Endometrial microvascular endothelial cells (primary cell): ENCODE data around the gene CLDN2. TPM values are rescaled to one million over a fixed set of nuclear protein-coding genes. Genes with fewer than 3 reads are reported as not detected.
"Not testable (repeated sequence)": the region's sequence is repeated elsewhere in the genome, so short reads cannot be mapped to it uniquely, and the experiment has no call there.

ENCODE experiments used
- in situ Hi-C: cut with HindIII; loops from 2 replicates; pipeline ENCODE4 v1.10.0; 2017; ENCODE audit warnings: low sequenced_read_pairs, low pct_unique_long_range_greater_than_20kb; ENCODE audit errors: inconsistent ontology term
- total RNA-seq: library from RNA; depleted of rRNA; stranded (reverse); fragments of >200 nt; gene quantifications from one replicate; pipeline ENCODE4 v1.2.3, GENCODE V29; 2015; ENCODE audit errors: inconsistent ontology term

CLDN2 gene
- total RNA-seq = not detected

DNA sequence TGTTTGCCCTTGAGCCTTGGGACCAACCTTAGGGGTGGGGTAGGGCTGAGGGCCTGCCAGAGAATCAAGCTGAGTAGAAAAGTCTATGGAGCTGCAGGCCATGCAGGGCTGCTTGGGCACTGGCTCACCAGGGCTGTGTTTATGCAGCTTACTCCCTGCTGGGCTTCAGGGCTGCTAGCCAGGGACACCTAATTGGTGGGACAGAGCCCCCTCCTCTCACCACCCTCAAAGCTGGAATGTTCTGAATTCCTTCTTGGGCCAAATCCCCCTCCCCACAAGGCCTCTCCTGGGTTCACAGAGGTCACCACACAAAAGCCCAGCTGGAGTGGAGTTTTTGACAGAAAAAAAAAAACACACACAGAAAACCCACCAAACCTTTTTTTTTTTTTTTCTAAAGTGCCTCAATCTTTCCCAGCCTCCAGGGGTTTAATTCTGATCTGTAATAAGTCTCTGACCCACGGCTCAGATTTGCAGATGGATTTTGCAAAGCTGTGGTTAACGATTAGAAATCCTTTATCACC lies at the start of gene CLDN2:
Gene CLDN2 (plus strand): TSS at position 471 of the 521 bp plus-strand sequence. CDS start 7,827 bp downstream, outside the sequence.
- in situ Hi-C loops = no loop called here

GRCh38 chrX:106872796-106873195 lies 47.4 kb upstream of the CLDN2 start:
- in situ Hi-C loops = not testable (repeated sequence)

DNA sequence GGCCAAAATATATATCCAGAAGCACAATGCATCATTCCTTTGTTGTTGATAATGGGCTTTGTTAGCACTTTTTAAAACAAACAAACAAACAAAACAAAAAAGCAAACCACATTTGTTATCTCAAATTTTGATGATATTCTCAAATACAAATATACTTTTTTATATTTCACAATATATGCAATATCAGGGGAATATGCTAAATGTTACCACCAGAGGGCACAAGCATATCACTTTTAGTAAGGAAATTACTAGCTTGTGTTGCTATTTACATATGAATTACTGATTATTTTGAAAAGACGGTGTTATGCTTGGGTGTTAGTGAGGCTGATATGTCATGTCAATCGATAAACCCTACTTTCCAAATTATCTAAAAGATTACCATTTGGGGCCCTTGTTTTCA lies 46.1 kb upstream of the CLDN2 start:
- in situ Hi-C loops = no loop called here

GRCh38 chrX:106875151-106875550 lies 45.1 kb upstream of the CLDN2 start:
- in situ Hi-C loops = no loop called here

GRCh38 chrX:106889468-106889867 lies 30.7 kb upstream of the CLDN2 start:
- in situ Hi-C loops = no loop called here

- in situ Hi-C loops = no loop called here
Observed at GRCh38 chrX:106891762-106892460, 28.3 kb upstream of the CLDN2 start.

GRCh38 chrX:106894392-106894909 lies 25.8 kb upstream of the CLDN2 start:
- in situ Hi-C loops = no loop called here

DNA sequence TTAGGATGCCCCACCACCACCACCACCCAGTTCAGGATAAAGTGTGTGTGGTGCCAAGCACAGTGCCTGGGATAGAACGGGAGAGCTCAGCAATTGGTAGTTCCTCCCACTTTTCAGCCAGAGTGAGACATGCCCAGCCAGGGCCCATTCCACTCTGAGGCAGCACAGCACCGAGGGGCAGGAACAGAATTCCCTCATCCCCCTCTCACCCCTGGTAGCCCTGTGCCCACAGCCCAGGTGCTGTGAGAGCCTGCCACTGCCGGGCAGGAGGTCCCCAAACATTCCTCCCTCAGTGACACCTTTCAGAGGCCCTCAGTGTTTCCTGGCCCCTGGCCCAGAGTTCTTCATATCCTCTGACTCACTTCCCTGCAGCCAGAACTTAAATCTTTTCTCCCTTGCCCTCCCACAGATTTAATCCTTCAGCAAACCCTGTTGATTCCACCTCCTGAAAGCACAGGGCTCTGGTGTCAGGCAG lies 25.2 kb upstream of the CLDN2 start:
- in situ Hi-C loops = no loop called here

- in situ Hi-C loops = no loop called here
Observed at GRCh38 chrX:106897259-106897658, 22.9 kb upstream of the CLDN2 start.

GRCh38 chrX:106898462-106898861 lies 21.7 kb upstream of the CLDN2 start:
- in situ Hi-C loops = no loop called here

DNA sequence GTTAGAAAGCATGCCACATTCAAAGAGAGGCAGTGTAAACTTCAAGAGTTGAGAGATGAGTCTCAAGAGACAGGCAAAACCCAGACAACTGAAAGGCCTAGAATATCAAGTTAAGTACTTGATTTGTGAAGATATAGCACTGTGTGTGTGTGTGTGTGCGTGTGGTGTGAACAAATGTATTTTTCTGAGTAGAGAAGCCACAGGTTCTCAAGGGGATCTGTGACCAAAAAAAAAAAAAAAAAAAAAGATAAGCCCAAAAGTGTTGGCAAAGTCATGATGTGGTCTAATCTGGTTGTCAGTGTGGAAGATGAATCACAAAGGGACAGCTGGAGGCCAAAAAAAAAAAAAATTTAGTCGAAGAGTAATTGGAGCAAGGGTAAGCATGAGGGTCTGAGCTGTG lies 20.9 kb upstream of the CLDN2 start:
- in situ Hi-C loops = no loop called here

DNA sequence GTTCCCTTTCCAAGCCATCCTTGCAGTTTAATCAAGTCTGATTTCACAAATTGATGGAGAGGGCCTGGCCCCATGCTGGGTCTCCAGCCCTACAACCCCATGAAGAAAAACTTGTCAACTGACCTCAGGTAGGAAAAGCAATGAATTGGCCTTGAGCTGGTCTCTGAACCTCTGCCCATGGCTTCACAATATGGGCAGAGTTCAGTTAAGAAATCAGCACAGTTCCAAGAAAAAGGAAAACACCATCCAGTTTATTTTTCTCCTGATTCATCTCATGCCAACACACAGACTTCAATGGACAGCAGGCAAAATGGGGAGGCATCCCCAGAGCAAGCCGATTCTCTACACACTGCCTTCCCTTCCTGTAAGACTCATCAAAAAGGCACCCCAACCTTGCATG lies 20.4 kb upstream of the CLDN2 start:
- in situ Hi-C loops = no loop called here

GRCh38 chrX:106901341-106901740 lies 18.9 kb upstream of the CLDN2 start:
- in situ Hi-C loops = no loop called here

DNA sequence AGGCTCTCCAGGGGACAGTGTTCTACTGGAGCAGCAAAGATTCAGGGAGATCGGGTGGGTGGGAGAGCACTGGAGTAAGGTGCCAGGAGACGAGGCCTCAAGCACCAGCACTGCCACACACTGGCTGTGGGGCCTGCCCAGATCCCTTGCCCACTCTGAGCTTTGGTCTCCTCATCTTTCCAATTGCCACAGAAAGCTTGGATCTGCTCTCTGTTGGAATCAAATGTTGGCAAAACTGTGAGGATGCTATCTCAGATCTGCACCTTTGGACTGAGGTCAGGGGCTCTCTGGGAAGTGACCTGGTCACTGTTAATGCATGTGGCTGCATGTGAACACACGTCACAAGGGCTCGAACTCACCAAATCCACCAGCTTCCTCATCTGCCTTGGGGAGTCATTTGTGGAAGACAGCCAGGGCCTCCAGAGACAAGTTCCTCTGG lies 18.4 kb upstream of the CLDN2 start:
- in situ Hi-C loops = no loop called here

DNA sequence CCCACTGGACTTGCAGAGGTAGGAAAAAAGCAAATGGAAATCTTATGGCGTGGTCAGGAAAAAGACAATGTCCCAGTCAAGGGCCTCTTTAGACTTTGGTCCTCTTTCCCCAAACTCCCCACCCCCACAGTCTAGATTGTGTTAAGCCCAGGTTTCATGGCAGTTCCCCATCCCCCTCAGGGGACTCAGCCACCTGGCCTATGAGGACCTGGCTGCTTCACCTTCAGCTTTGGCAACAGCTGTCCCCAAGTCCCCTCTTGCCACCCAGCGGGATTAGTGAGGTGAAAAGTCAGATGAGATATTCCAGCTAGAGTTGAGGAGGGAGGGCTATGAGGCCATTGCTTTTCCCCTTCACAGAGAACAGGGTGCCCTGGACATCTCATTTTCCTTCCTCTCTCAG lies 17.5 kb upstream of the CLDN2 start:
- in situ Hi-C loops = no loop called here

- in situ Hi-C loops = no loop called here
Observed at GRCh38 chrX:106903291-106903824, 16.8 kb upstream of the CLDN2 start, which contains the start of gene RIPPLY1. RIPPLY1 (minus strand) TSS chrX:106903341; CDS start chrX:106903287, 54 bp downstream.

DNA sequence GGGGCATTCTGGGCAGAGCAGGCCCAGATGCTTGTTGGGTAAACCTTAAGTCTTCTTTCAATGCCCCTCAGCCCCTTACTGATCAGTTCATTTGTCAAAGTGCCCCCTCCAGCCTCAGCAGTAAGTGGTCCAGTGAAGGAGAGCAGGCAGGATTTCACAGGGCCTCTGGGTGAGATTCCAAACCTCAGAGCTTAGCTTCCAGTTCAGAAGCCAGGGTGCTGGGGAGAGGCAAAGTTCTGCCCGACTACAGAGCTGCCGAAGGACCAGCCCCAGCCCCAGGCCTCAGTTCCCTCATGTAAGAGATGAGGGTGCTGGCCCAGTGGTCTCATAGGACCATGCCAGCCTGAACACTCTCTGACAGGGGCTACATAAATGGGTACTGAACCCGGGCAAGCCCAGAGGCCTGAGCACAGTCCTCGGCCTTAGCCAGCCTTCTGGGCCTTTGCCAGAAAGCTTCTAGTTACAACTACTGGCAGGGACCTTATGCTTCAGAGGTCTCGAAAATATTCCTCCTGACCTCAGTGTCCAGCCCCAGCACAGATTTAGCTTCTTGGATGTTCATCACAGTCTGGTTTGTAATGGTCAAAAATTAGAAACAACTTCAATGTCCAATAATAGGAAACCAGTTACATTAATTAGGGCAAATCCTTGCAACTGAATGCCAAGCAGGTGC lies 16.2 kb upstream of the CLDN2 start:
- in situ Hi-C loops = no loop called here

DNA sequence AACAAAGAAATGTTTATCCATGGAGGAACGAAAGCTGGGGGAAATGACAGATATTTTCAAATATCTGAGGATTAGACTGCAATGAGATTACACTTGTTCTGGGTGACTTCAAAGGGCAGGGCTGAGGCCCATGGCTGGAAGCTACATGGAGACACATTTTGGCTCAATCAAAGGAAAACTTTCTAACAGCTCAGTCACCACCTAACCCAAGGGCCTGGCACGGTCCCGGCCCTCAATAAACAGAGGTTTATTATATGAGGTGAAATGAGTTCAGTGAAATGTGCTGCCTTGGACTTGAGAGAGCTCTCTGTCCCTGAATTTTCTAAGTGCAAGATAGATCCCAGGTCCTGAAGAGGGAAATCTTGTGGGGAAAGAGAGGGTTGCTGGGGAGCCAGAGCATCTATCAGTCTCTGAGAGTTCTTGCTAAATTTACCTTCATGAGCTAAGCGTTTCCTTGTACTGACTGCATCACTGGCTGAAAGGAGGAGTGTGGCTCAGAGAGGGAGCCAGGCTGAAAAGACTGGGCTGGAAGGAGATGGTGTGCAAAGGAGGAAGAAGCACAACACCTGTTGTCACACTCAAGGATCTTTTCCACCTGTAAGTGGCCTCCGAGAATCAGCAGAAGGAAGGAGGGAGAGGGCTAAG lies 15.0 kb upstream of the CLDN2 start:
- in situ Hi-C loops = no loop called here

DNA sequence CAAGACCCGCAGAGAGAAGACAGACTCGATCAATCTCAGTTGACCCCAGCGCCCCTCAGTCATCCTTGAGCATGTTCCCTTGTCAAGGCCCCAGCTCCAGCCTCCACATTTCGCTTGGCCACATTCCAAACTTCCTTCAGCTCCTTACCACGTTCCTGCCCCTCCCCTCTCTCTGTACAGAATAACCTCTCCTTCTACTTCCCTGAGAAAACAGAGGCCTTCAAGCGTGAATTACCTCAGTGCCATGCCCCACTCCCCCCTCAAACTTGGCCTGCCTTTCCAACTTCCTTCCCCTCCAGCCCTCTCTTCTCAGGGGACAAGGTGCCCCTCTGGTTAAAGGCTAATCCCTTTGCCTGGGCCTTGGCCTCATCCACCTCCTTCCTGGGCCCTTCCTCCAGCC lies 13.8 kb upstream of the CLDN2 start:
- in situ Hi-C loops = no loop called here
